HepG2 (cell line): Measurements from ENCODE around the gene CDC34. TPM values are rescaled to one million over a fixed set of nuclear protein-coding genes. Genes with fewer than 3 reads are reported as not detected.

ENCODE experiments used
- CHD4 ChIP-seq: fragments of 200-600 bp; sonication (generic); IDR thresholded peaks from 2 replicates; pipeline ENCODE4 v1.7.0; 2017; ENCODE audit warnings: mild to moderate bottlenecking, low read length, borderline replicate concordance
- FOXO1 ChIP-seq: sonication (generic); formaldehyde crosslinking; IDR thresholded peaks from 2 replicates; pipeline ENCODE4 v1.4.0; 2020; ENCODE audit warnings: missing genetic modification reagents
- GATAD2A ChIP-seq: IDR thresholded peaks from 2 replicates; pipeline ENCODE4 v1.6.1; 2016
- HMG20A ChIP-seq: IDR thresholded peaks from 2 replicates; pipeline ENCODE4 v1.6.1; 2016; ENCODE audit warnings: borderline replicate concordance
- HNF4G ChIP-seq, 2 experiments: sonication (generic) in 1 of 2; formaldehyde crosslinking in 1 of 2; IDR thresholded peaks; 2 replicates each; pipeline versions ENCODE4 v1.4.0 to v1.6.1; 2011 to 2020; ENCODE audit warnings: borderline replicate concordance in 2 of 2, low read depth in 2 of 2, mild to moderate bottlenecking in 2 of 2, low read length in 1 of 2, missing genetic modification reagents in 1 of 2, moderate library complexity in 1 of 2
- HOXA3 ChIP-seq: sonication (generic); formaldehyde crosslinking; IDR thresholded peaks from 2 replicates; pipeline ENCODE4 v1.5.0; 2020; ENCODE audit warnings: missing genetic modification reagents
- IKZF5 ChIP-seq: IDR thresholded peaks from 2 replicates; pipeline ENCODE4 v1.6.1; 2018; ENCODE audit warnings: missing genetic modification reagents, mild to moderate bottlenecking, missing compliant biosample characterization
- LBX2 ChIP-seq: sonication (generic); formaldehyde crosslinking; IDR thresholded peaks from 2 replicates; pipeline ENCODE4 v1.5.0; 2020; ENCODE audit warnings: missing genetic modification reagents, mild to moderate bottlenecking, borderline replicate concordance
- MTA1 ChIP-seq: sonication (generic); formaldehyde crosslinking; IDR thresholded peaks from 2 replicates; pipeline ENCODE4 v1.4.0; 2020; ENCODE audit warnings: missing genetic modification reagents, mild to moderate bottlenecking, borderline replicate concordance
- PATZ1 ChIP-seq: sonication (generic); formaldehyde crosslinking; IDR thresholded peaks from 2 replicates; pipeline ENCODE4 v1.4.0; 2020; ENCODE audit warnings: missing genetic modification reagents
- RFXANK ChIP-seq: IDR thresholded peaks from 2 replicates; pipeline ENCODE4 v1.6.1; 2016
- SOX5 ChIP-seq: IDR thresholded peaks from 2 replicates; pipeline ENCODE4 v1.6.1; 2016; ENCODE audit warnings: borderline replicate concordance
- SP2 ChIP-seq: sonication (generic); formaldehyde crosslinking; IDR thresholded peaks from 2 replicates; pipeline ENCODE4 v1.5.1; 2020; ENCODE audit warnings: mild to moderate bottlenecking, missing genetic modification reagents
- SRF ChIP-seq: IDR thresholded peaks from 2 replicates; pipeline ENCODE4 v1.6.1; 2011; ENCODE audit warnings: mild to moderate bottlenecking, low read depth, low read length, moderate library complexity
- XRCC5 ChIP-seq: fragments of 200-400 bp; formaldehyde crosslinking; optimal IDR thresholded peaks from 2 replicates; pipeline ENCODE3; 2017; ENCODE audit warnings: mild to moderate bottlenecking, low read length
- ZNF142 ChIP-seq: sonication (generic); formaldehyde crosslinking; IDR thresholded peaks from 2 replicates; pipeline ENCODE4 v1.4.0; 2020; ENCODE audit warnings: missing genetic modification reagents
- ZNF441 ChIP-seq: sonication (generic); formaldehyde crosslinking; IDR thresholded peaks from 2 replicates; pipeline ENCODE4 v1.7.0; 2021; ENCODE audit warnings: missing genetic modification reagents, borderline replicate concordance
- ZNF512 ChIP-seq: sonication (generic); formaldehyde crosslinking; IDR thresholded peaks from 2 replicates; pipeline ENCODE4 v1.4.0; 2020; ENCODE audit warnings: mild to moderate bottlenecking, missing genetic modification reagents
- ZNF530 ChIP-seq: sonication (generic); formaldehyde crosslinking; IDR thresholded peaks from 2 replicates; pipeline ENCODE4 v1.5.0; 2020; ENCODE audit warnings: low read depth, mild to moderate bottlenecking, missing genetic modification reagents
- ZNF670 ChIP-seq: sonication (generic); formaldehyde crosslinking; IDR thresholded peaks from 2 replicates; pipeline ENCODE4 v1.8.0; 2022; ENCODE audit warnings: mild to moderate bottlenecking, missing genetic modification reagents, borderline replicate concordance
- polyA plus RNA-seq, 8 experiments: library from polyadenylated mRNA; depleted of rRNA in 3 of 8; stranded (reverse) in 7 of 8; unstranded in 1 of 8; fragments of >200 nt; fragmentation: Illumina TruSeq in 4 of 8; extraction: Trizol in 4 of 8; gene quantifications; 2 replicates each; pipeline versions ENCODE4 v1.2.1 to v1.2.3, GENCODE V29; 2011 to 2016; ENCODE audit warnings: low read depth in 4 of 8, missing spikeins in 1 of 8, mixed read lengths in 1 of 8; ENCODE audit not compliant: insufficient read depth in 1 of 8
- total RNA-seq, 5 experiments: library from RNA; depleted of rRNA; stranded (reverse); fragments of >200 nt; fragmentation: Illumina TruSeq; extraction: Trizol; gene quantifications; 2 replicates each; pipeline ENCODE4 v1.2.3, GENCODE V29; 2016; ENCODE audit warnings: low read depth in 1 of 5

CDC34 gene
- total and polyA plus RNA-seq, 2 of the 13 experiments (the other 11 are each of a cell fraction or from before 2014, with no cell fraction given) = 138 to 150 TPM

GRCh38 chr19:566403-566802, 34.8 kb downstream of the CDC34 start (continued):
- TF ChIP-seq ZNF512 (CRISPR knock-in tag) (no peak), FOXO1 (CRISPR knock-in tag) (peak; percentile 24; the same call in 1 of the 2 replicates), ZNF670 (CRISPR knock-in tag) (no peak), SRF (no peak), MTA1 (CRISPR knock-in tag) (no peak), IKZF5 (0 out of 2 replicates have a peak, but pooled peaks have one; percentile 51), GATAD2A (CRISPR knock-in tag) (peak; percentile 60), PATZ1 (peak; percentile 92), ZNF142 (no peak), ZNF530 (CRISPR knock-in tag) (no peak), XRCC5 (no peak), HOXA3 (peak; percentile 9; the same call in 1 of the 2 replicates), ZNF441 (CRISPR knock-in tag) (no peak), CHD4 (no peak), LBX2 (no peak), SOX5 (CRISPR knock-in tag) (0 out of 2 replicates have a peak, but pooled peaks have one; percentile 19), SP2 (CRISPR knock-in tag) (no peak), HMG20A (CRISPR knock-in tag) (no peak), RFXANK (no peak), HNF4G (IDR thresholded peaks at IDR 0.05; ENCODE audit: borderline replicate concordance, low read depth, low read length) (0 out of 2 replicates have a peak, but pooled peaks have one; percentile 11), HNF4G (CRISPR knock-in tag; IDR thresholded peaks at IDR 0.05; ENCODE audit: borderline replicate concordance, low read depth) (no peak)
